ENCODE results near the gene ZNF865.

DNA sequence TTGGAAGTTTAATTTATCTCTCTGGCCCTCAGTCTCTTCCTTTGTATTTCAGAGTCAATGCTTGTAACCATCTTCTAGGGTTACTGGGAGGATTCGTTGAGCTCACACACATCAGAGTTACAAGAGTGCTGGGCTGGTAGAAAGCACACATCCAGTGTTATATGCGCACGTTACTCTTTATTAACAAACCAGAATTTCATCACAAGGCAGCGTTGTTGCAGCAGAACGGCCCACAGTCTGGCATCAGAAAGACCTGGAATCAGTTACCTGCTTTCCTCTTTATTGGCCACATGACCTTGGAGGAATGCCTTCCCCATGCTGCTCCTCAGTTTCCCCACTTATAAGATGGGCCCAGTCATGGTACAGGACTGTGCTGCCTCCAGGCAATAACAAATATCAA lies 3.9 kb downstream of the ZNF865 start:
- TF ChIP-seq, protein P1, sequence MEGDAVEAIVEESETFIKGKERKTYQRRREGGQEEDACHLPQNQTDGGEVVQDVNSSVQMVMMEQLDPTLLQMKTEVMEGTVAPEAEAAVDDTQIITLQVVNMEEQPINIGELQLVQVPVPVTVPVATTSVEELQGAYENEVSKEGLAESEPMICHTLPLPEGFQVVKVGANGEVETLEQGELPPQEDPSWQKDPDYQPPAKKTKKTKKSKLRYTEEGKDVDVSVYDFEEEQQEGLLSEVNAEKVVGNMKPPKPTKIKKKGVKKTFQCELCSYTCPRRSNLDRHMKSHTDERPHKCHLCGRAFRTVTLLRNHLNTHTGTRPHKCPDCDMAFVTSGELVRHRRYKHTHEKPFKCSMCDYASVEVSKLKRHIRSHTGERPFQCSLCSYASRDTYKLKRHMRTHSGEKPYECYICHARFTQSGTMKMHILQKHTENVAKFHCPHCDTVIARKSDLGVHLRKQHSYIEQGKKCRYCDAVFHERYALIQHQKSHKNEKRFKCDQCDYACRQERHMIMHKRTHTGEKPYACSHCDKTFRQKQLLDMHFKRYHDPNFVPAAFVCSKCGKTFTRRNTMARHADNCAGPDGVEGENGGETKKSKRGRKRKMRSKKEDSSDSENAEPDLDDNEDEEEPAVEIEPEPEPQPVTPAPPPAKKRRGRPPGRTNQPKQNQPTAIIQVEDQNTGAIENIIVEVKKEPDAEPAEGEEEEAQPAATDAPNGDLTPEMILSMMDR (IDR thresholded peaks at IDR 0.05; ENCODE audit: poor library complexity, severe bottlenecking) = no peak
- TF ChIP-seq EP300 (conservative IDR thresholded peaks at IDR 0.05; ENCODE audit: poor library complexity, severe bottlenecking) (no peak), MXI1 (conservative IDR thresholded peaks at IDR 0.05; ENCODE audit: poor library complexity, severe bottlenecking) (no peak), EZH2 (IDR thresholded peaks at IDR 0.05; ENCODE audit: borderline replicate concordance, insufficient read depth, low read length, poor library complexity, severe bottlenecking) (no peak)
